Measurements from ENCODE around the gene DYRK1A. TPM values are rescaled to one million over a fixed set of nuclear protein-coding genes. Genes with fewer than 3 reads are reported as not detected.

DYRK1A gene
- total RNA-seq, 1 experiment from 2014 or later, result 49.3 TPM

- H3K9me3 ChIP-seq (ENCODE audit: control insufficient read depth in 1 of 2, insufficient read depth in 1 of 2, low read depth in 1 of 2, low read length in 2 of 2), result no peaks in the 10 kb centered on the region
- POLR2A ChIA-PET, result no interaction called here
- no peaks in the 10 kb centered on the region for H3K9me2 ChIP-seq (ENCODE audit: insufficient read depth)
- CTCF ChIA-PET, result no interaction called here
- H3K27me3 ChIP-seq (ENCODE audit: insufficient read depth, low read length), result no peaks in the 10 kb centered on the region
- H3K79me2 ChIP-seq (ENCODE audit: insufficient read depth, low read length), result no peaks in the 10 kb centered on the region
- ATAC-seq (no peak), DNase-seq (ENCODE audit: low read depth, low spot score) (no peak)
- H4K20me1 ChIP-seq (ENCODE audit: insufficient read depth), result no peaks in the 10 kb centered on the region
- peaks cover 0 to 5% of the 10 kb centered on the region in 2 experiments; a peak in 2 of 4 replicates for H3K4me1 ChIP-seq (ENCODE audit: control insufficient read depth in 1 of 2, insufficient read depth in 2 of 2, low read length in 2 of 2)
- H3K27ac ChIP-seq (ENCODE audit: low read depth, low read length), result no peak overlapping the region
- H3K9ac ChIP-seq (ENCODE audit: low read length), result no peak overlapping the region
- RAD21 ChIA-PET (ENCODE audit: low non-redundant PET in 1 of 2, low total read pairs in 2 of 2, uncharacterized antibody in 2 of 2, unreplicated experiment in 2 of 2), result no interaction called here
- TF ChIP-seq, protein P1, sequence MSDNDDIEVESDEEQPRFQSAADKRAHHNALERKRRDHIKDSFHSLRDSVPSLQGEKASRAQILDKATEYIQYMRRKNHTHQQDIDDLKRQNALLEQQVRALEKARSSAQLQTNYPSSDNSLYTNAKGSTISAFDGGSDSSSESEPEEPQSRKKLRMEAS (IDR thresholded peaks at IDR 0.05), result no peak
- TF ChIP-seq, protein P2, sequence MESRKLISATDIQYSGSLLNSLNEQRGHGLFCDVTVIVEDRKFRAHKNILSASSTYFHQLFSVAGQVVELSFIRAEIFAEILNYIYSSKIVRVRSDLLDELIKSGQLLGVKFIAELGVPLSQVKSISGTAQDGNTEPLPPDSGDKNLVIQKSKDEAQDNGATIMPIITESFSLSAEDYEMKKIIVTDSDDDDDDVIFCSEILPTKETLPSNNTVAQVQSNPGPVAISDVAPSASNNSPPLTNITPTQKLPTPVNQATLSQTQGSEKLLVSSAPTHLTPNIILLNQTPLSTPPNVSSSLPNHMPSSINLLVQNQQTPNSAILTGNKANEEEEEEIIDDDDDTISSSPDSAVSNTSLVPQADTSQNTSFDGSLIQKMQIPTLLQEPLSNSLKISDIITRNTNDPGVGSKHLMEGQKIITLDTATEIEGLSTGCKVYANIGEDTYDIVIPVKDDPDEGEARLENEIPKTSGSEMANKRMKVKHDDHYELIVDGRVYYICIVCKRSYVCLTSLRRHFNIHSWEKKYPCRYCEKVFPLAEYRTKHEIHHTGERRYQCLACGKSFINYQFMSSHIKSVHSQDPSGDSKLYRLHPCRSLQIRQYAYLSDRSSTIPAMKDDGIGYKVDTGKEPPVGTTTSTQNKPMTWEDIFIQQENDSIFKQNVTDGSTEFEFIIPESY (IDR thresholded peaks at IDR 0.05; ENCODE audit: extremely low read depth, insufficient replicate concordance, low read length), result no peak
- TF ChIP-seq ATF3 (IDR thresholded peaks at IDR 0.05) (no peak), POLR2AphosphoS5 (IDR thresholded peaks at IDR 0.05; ENCODE audit: low read depth, low read length) (no peak), YY1 (IDR thresholded peaks at IDR 0.05; ENCODE audit: extremely low read depth, insufficient replicate concordance, low read depth, low read length) (no peak), SRF (IDR thresholded peaks at IDR 0.05; ENCODE audit: low read depth) (no peak), EGR1 (IDR thresholded peaks at IDR 0.05; ENCODE audit: low read depth) (no peak), EZH2phosphoT487 (IDR thresholded peaks at IDR 0.05; ENCODE audit: borderline replicate concordance) (no peak), FOSL1 (IDR thresholded peaks at IDR 0.05; ENCODE audit: low read depth) (no peak), ZNF274 (IDR thresholded peaks at IDR 0.05; ENCODE audit: low read depth, low read length) (no peak), JUND (IDR thresholded peaks at IDR 0.05) (no peak)
- no peak overlapping the region for H3K4me3 ChIP-seq (replicated peaks in 1 of 2; ENCODE audit: low read depth in 1 of 2, low read length in 2 of 2)
- no peak overlapping the region for H2AFZ ChIP-seq (ENCODE audit: low read depth, low read length, poor library complexity, severe bottlenecking)
- BruUV-seq (replicated peaks), result no TSS peak
- intact Hi-C loops (cut with micrococcal nuclease), result no loop called here
- no peaks in the 10 kb centered on the region for H3K36me3 ChIP-seq (ENCODE audit: control insufficient read depth in 1 of 2, insufficient read depth in 2 of 2, low read length in 2 of 2)
- H3K4me2 ChIP-seq (ENCODE audit: low read length), result no peak overlapping the region
Observed at GRCh38 chr21:37542512-37542911, 175.9 kb downstream of the DYRK1A start.
